GM19099 (cell line): ENCODE data around the gene SV2B.

ENCODE experiments used
- POLR2A ChIP-seq: IDR thresholded peaks from 3 replicates; pipeline ENCODE4 v1.6.1; 2011; ENCODE audit warnings: low read depth; ENCODE audit not compliant: insufficient read length; ENCODE audit errors: extremely low read depth

The SV2B gene

GRCh38 chr15:91146728-91147127 is 46.7 kb downstream of the SV2B start:
- no peak for TF ChIP-seq POLR2A

- no peak for TF ChIP-seq POLR2A
Measured at GRCh38 chr15:91148243-91148642, 48.2 kb downstream of the SV2B start.

- no peak for TF ChIP-seq POLR2A
Measured at GRCh38 chr15:91150502-91151160, 50.6 kb downstream of the SV2B start.

GRCh38 chr15:91151781-91152563 is 51.9 kb downstream of the SV2B start:
- TF ChIP-seq POLR2A = no peak

GRCh38 chr15:91152896-91153581 is 53.0 kb downstream of the SV2B start:
- no peak for TF ChIP-seq POLR2A

GRCh38 chr15:91153954-91154353 is 53.9 kb downstream of the SV2B start:
- no peak for TF ChIP-seq POLR2A

GRCh38 chr15:91156175-91156726 is 56.2 kb downstream of the SV2B start:
- TF ChIP-seq POLR2A = no peak

- no peak for TF ChIP-seq POLR2A
Measured at GRCh38 chr15:91158415-91159394, 58.6 kb downstream of the SV2B start.

- no peak for TF ChIP-seq POLR2A
Measured at GRCh38 chr15:91165850-91166249, 65.8 kb downstream of the SV2B start.

- TF ChIP-seq POLR2A = no peak
Measured at GRCh38 chr15:91168457-91168856, 68.4 kb downstream of the SV2B start.

GRCh38 chr15:91171334-91171733 is 71.3 kb downstream of the SV2B start:
- no peak for TF ChIP-seq POLR2A

GRCh38 chr15:91182101-91182500 is 82.0 kb downstream of the SV2B start:
- TF ChIP-seq POLR2A = no peak

GRCh38 chr15:91183596-91183995 is 83.5 kb downstream of the SV2B start:
- no peak for TF ChIP-seq POLR2A

GRCh38 chr15:91184441-91184840 is 84.4 kb downstream of the SV2B start:
- no peak for TF ChIP-seq POLR2A
